Activated T-helper 2 cell treated with anti-CD3 and anti-CD28 coated beads, Interferon-gamma antibody, Interleukin-2, Interleukin-4, amounts not matched to agents 10 μg/mL and 5 μg/mL and 100 μg/mL, durations not matched to agents 14 hours and 24 hours and 36 hours (primary cell): Measurements from ENCODE around the gene PTGR1. TPM values are rescaled to one million over a fixed set of nuclear protein-coding genes. Genes with fewer than 3 reads are reported as not detected.
"Not testable (repeated sequence)": the region's sequence is repeated elsewhere in the genome, so short reads cannot be mapped to it uniquely, and the experiment has no call there.

ENCODE experiments used
- DNase-seq: peaks from one replicate; pipeline ENCODE4 v3.0.0; 2021; ENCODE audit warnings: low spot score
- H3K27ac Mint-ChIP-seq: one replicate; pipeline ENCODE4 v1.8.0; 2021; ENCODE audit warnings: mixed read lengths
- H3K27me3 Mint-ChIP-seq: one replicate; pipeline ENCODE4 v1.8.0; 2021; ENCODE audit warnings: low read depth, mixed read lengths
- H3K36me3 Mint-ChIP-seq: one replicate; pipeline ENCODE4 v1.8.0; 2021; ENCODE audit warnings: low read depth, mixed read lengths
- H3K4me1 Mint-ChIP-seq: one replicate; pipeline ENCODE4 v1.8.0; 2021; ENCODE audit warnings: low read depth, mixed read lengths
- H3K4me3 Mint-ChIP-seq: one replicate; pipeline ENCODE4 v1.8.0; 2021; ENCODE audit warnings: low read depth, mild to moderate bottlenecking, moderate library complexity, mixed read lengths
- H3K9me3 Mint-ChIP-seq: one replicate; pipeline ENCODE4 v1.8.0; 2021; ENCODE audit warnings: mixed read lengths
- intact Hi-C: fragments of 100-400 bp; cut with micrococcal nuclease; formaldehyde crosslinking; loops from one replicate; pipeline ENCODE4 v1.15.1; 2023
- total RNA-seq: library from RNA; stranded (reverse); gene quantifications from 2 replicates; pipeline ENCODE4 v1.2.3, GENCODE V29; 2022

Gene PTGR1
- total RNA-seq, 1 donor from 2014 or later: 1.8 TPM

- no peak overlapping the region for H3K27ac Mint-ChIP-seq
- H3K36me3 Mint-ChIP-seq: peaks cover 5% of the 10 kb centered on the region
- H3K27me3 Mint-ChIP-seq: no peaks in the 10 kb centered on the region
- peaks cover 37% of the 10 kb centered on the region for H3K9me3 Mint-ChIP-seq
- H3K4me3 Mint-ChIP-seq: no peak overlapping the region
- DNase-seq: no peak
- H3K4me1 Mint-ChIP-seq: no peaks in the 10 kb centered on the region
- intact Hi-C loops: no loop called here
Measured at GRCh38 chr9:111561165-111561719, 38.2 kb downstream of the PTGR1 start.

GRCh38 chr9:111559000-111559610 lies 40.3 kb downstream of the PTGR1 start:
- Mint-ChIP-seq H3K27me3 (no peaks in the 10 kb centered on the region), H3K9me3 (peaks cover 55% of the 10 kb centered on the region), H3K27ac (no peak overlapping the region), H3K36me3 (peaks cover 9% of the 10 kb centered on the region), H3K4me1 (no peaks in the 10 kb centered on the region), H3K4me3 (no peak overlapping the region)
- DNase-seq: no peak
- intact Hi-C loops: no loop called here

- H3K4me1 Mint-ChIP-seq, H3K27me3 Mint-ChIP-seq, H3K27ac Mint-ChIP-seq, intact Hi-C loops, H3K4me3 Mint-ChIP-seq, DNase-seq: not testable (repeated sequence)
- Mint-ChIP-seq H3K36me3 (peaks cover 16% of the 10 kb centered on the region), H3K9me3 (peaks cover 67% of the 10 kb centered on the region)
Measured at GRCh38 chr9:111555425-111555824, 44.0 kb downstream of the PTGR1 start.

GRCh38 chr9:111548623-111549022 lies 50.8 kb downstream of the PTGR1 start:
- no peak for DNase-seq
- intact Hi-C loops: no loop called here
- Mint-ChIP-seq H3K4me1 (no peaks in the 10 kb centered on the region), H3K36me3 (peaks cover 33% of the 10 kb centered on the region), H3K27ac (no peak overlapping the region), H3K9me3 (peaks cover 77% of the 10 kb centered on the region), H3K27me3 (no peaks in the 10 kb centered on the region), H3K4me3 (no peak overlapping the region)

GRCh38 chr9:111542497-111543254 lies 56.8 kb downstream of the PTGR1 start:
- H3K27ac Mint-ChIP-seq: no peak overlapping the region
- H3K9me3 Mint-ChIP-seq: peaks cover 77% of the 10 kb centered on the region
- intact Hi-C loops: no loop called here
- DNase-seq: no peak
- no peaks in the 10 kb centered on the region for H3K27me3 Mint-ChIP-seq
- no peaks in the 10 kb centered on the region for H3K4me1 Mint-ChIP-seq
- H3K36me3 Mint-ChIP-seq: peaks cover 48% of the 10 kb centered on the region
- no peak overlapping the region for H3K4me3 Mint-ChIP-seq

- H3K4me1 Mint-ChIP-seq: no peaks in the 10 kb centered on the region
- no peak overlapping the region for H3K4me3 Mint-ChIP-seq
- DNase-seq: no peak
- H3K27me3 Mint-ChIP-seq: no peaks in the 10 kb centered on the region
- no peak overlapping the region for H3K27ac Mint-ChIP-seq
- intact Hi-C loops: no loop called here
- H3K9me3 Mint-ChIP-seq: peaks cover 42% of the 10 kb centered on the region
- H3K36me3 Mint-ChIP-seq: peaks cover 52% of the 10 kb centered on the region
Measured at GRCh38 chr9:111533099-111533790, 66.2 kb downstream of the PTGR1 start.

GRCh38 chr9:111531716-111532115 lies 67.7 kb downstream of the PTGR1 start:
- no peak for DNase-seq
- intact Hi-C loops: no loop called here
- Mint-ChIP-seq H3K4me1 (peaks cover 5% of the 10 kb centered on the region), H3K4me3 (no peak overlapping the region), H3K27me3 (no peaks in the 10 kb centered on the region), H3K36me3 (peaks cover 54% of the 10 kb centered on the region), H3K27ac (no peak overlapping the region), H3K9me3 (peaks cover 41% of the 10 kb centered on the region)

GRCh38 chr9:111529787-111530186 lies 69.7 kb downstream of the PTGR1 start:
- H3K27ac Mint-ChIP-seq: no peak overlapping the region

GRCh38 chr9:111527347-111527746 lies 72.1 kb downstream of the PTGR1 start:
- no peak overlapping the region for H3K4me3 Mint-ChIP-seq
- H3K4me1 Mint-ChIP-seq: peaks cover 22% of the 10 kb centered on the region
- H3K9me3 Mint-ChIP-seq: peaks cover 9% of the 10 kb centered on the region
- intact Hi-C loops: loop anchor here (10.0 kb wide), 1 partner anchor 67 kb away; the partner anchor contains the start of gene PTGR1
- H3K27me3 Mint-ChIP-seq: no peaks in the 10 kb centered on the region
- no peak for DNase-seq
- peaks cover 32% of the 10 kb centered on the region for H3K36me3 Mint-ChIP-seq
- H3K27ac Mint-ChIP-seq: no peak overlapping the region

More at GRCh38 chr9:111529787-111530186, 69.7 kb downstream of the PTGR1 start:
- no peak for DNase-seq
- Mint-ChIP-seq H3K4me1 (peaks cover 18% of the 10 kb centered on the region), H3K27me3 (no peaks in the 10 kb centered on the region), H3K9me3 (peaks cover 31% of the 10 kb centered on the region), H3K36me3 (peaks cover 52% of the 10 kb centered on the region), H3K4me3 (no peak overlapping the region)
- intact Hi-C loops: loop anchor here (10.0 kb wide), 1 partner anchor 65 kb away; the partner anchor contains the start of gene PTGR1

GRCh38 chr9:111525056-111525977 lies 74.1 kb downstream of the PTGR1 start, which contains the start of gene ZNF483:
Gene ZNF483 (plus strand): TSS chr9:111525179. CDS start chr9:111527396, 2,217 bp downstream.
- peaks cover 6% of the 10 kb centered on the region for H3K9me3 Mint-ChIP-seq
- H3K4me3 Mint-ChIP-seq: peak within 1 kb of the TSS; percentile 90
- peaks cover 22% of the 10 kb centered on the region for H3K4me1 Mint-ChIP-seq
- H3K36me3 Mint-ChIP-seq: peaks cover 27% of the 10 kb centered on the region
- peak within 1 kb of the TSS; percentile 80 for H3K27ac Mint-ChIP-seq
- H3K27me3 Mint-ChIP-seq: no peaks in the 10 kb centered on the region
- peak; percentile 59 for DNase-seq
- intact Hi-C loops: loop anchor here (2.0 to 10.0 kb wide), 2 partner anchors 41 to 69 kb away; partner anchors contain the start of genes ECPAS and PTGR1

GRCh38 chr9:111524731-111525055 lies 74.8 kb downstream of the PTGR1 start:
- intact Hi-C loops: loop anchor here (2.0 to 10.0 kb wide), 2 partner anchors 40 to 70 kb away; partner anchors contain the start of genes ECPAS and PTGR1
- no peak for DNase-seq
- no peak overlapping the region for H3K27ac Mint-ChIP-seq
- H3K4me1 Mint-ChIP-seq: peaks cover 22% of the 10 kb centered on the region
- H3K36me3 Mint-ChIP-seq: peaks cover 21% of the 10 kb centered on the region
- H3K4me3 Mint-ChIP-seq: peak overlapping the region; percentile 90
- peaks cover 6% of the 10 kb centered on the region for H3K9me3 Mint-ChIP-seq
- H3K27me3 Mint-ChIP-seq: no peaks in the 10 kb centered on the region

- Mint-ChIP-seq H3K27me3 (no peaks in the 10 kb centered on the region), H3K4me1 (no peaks in the 10 kb centered on the region), H3K27ac (no peak overlapping the region), H3K9me3 (peaks cover 10% of the 10 kb centered on the region), H3K36me3 (no peaks in the 10 kb centered on the region), H3K4me3 (no peak overlapping the region)
- intact Hi-C loops: no loop called here
- no peak for DNase-seq
Measured at GRCh38 chr9:111516061-111516465, 83.4 kb downstream of the PTGR1 start.
